ENCODE data around the gene DEPDC4.

DNA sequence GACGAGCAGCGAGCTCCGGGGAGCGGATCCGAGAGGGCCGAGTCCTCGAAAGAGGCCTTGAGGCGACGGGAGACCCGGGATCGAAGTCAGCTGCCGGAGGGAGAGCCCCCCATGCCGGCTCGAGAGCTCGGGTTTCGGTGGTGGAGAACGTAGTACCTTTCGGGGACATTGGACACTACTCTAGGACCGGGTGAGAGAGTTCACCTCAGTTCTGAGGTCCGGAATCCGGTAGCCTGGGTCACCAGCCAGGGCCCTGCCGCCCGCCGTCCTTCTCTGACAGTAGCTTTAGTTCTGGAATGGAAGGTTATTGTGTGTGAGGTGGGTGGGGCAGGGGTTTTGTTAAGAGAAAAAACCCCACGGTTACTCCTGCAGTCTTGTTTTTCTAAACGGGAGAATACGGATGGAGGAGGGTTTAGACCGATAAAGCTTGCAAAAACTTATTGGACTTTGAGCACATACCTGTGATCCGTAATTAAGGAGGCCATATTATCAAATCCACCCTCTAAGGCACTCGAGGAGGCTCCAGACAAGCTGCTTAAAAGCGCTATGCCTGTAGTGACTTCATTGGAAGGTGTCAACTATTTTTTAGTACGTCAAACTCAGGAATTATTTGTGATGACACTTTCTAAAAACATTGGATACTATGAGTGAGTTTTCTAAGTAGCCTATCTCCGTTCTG lies 863 bp upstream of the DEPDC4 start:
- TF ChIP-seq, protein P1, sequence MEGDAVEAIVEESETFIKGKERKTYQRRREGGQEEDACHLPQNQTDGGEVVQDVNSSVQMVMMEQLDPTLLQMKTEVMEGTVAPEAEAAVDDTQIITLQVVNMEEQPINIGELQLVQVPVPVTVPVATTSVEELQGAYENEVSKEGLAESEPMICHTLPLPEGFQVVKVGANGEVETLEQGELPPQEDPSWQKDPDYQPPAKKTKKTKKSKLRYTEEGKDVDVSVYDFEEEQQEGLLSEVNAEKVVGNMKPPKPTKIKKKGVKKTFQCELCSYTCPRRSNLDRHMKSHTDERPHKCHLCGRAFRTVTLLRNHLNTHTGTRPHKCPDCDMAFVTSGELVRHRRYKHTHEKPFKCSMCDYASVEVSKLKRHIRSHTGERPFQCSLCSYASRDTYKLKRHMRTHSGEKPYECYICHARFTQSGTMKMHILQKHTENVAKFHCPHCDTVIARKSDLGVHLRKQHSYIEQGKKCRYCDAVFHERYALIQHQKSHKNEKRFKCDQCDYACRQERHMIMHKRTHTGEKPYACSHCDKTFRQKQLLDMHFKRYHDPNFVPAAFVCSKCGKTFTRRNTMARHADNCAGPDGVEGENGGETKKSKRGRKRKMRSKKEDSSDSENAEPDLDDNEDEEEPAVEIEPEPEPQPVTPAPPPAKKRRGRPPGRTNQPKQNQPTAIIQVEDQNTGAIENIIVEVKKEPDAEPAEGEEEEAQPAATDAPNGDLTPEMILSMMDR (IDR thresholded peaks at IDR 0.05), result no peak
- no peak for TF ChIP-seq POLR2A (IDR thresholded peaks at IDR 0.05)
